ENCODE measurements around the gene FAM163B.

The FAM163B gene

GRCh38 chr9:133601746-133602145 lies 7.4 kb downstream of the FAM163B start:
- in situ Hi-C loops (cut with MboI; ENCODE audit: low sequenced_read_pairs), result no loop called here

GRCh38 chr9:133600739-133601138 lies 8.4 kb downstream of the FAM163B start:
- in situ Hi-C loops (cut with MboI; ENCODE audit: low sequenced_read_pairs), result no loop called here

GRCh38 chr9:133599470-133600173 lies 9.6 kb downstream of the FAM163B start:
- in situ Hi-C loops (cut with MboI; ENCODE audit: low sequenced_read_pairs), result no loop called here

GRCh38 chr9:133598978-133599377 lies 10.2 kb downstream of the FAM163B start:
- in situ Hi-C loops (cut with MboI; ENCODE audit: low sequenced_read_pairs), result no loop called here

GRCh38 chr9:133597316-133597957 lies 11.8 kb downstream of the FAM163B start:
- in situ Hi-C loops (cut with MboI; ENCODE audit: low sequenced_read_pairs), result no loop called here

GRCh38 chr9:133595910-133596309 lies 13.3 kb downstream of the FAM163B start:
- in situ Hi-C loops (cut with MboI; ENCODE audit: low sequenced_read_pairs), result no loop called here

- in situ Hi-C loops (cut with MboI; ENCODE audit: low sequenced_read_pairs), result no loop called here
Observed at GRCh38 chr9:133594310-133594709, 14.9 kb downstream of the FAM163B start.

- in situ Hi-C loops (cut with MboI; ENCODE audit: low sequenced_read_pairs), result no loop called here
Observed at GRCh38 chr9:133593587-133594253, 15.5 kb downstream of the FAM163B start.

- in situ Hi-C loops (cut with MboI; ENCODE audit: low sequenced_read_pairs), result no loop called here
Observed at GRCh38 chr9:133592731-133593409, 16.3 kb downstream of the FAM163B start.

GRCh38 chr9:133591985-133592384 lies 17.2 kb downstream of the FAM163B start:
- in situ Hi-C loops (cut with MboI; ENCODE audit: low sequenced_read_pairs), result no loop called here

GRCh38 chr9:133591116-133591910 lies 17.9 kb downstream of the FAM163B start:
- in situ Hi-C loops (cut with MboI; ENCODE audit: low sequenced_read_pairs), result no loop called here

GRCh38 chr9:133590231-133590855 lies 18.8 kb downstream of the FAM163B start:
- in situ Hi-C loops (cut with MboI; ENCODE audit: low sequenced_read_pairs), result no loop called here

GRCh38 chr9:133589454-133590227 lies 19.5 kb downstream of the FAM163B start:
- in situ Hi-C loops (cut with MboI; ENCODE audit: low sequenced_read_pairs), result no loop called here

GRCh38 chr9:133587466-133587865 lies 21.7 kb downstream of the FAM163B start:
- in situ Hi-C loops (cut with MboI; ENCODE audit: low sequenced_read_pairs), result no loop called here

GRCh38 chr9:133587051-133587450 lies 22.1 kb downstream of the FAM163B start:
- in situ Hi-C loops (cut with MboI; ENCODE audit: low sequenced_read_pairs), result no loop called here

GRCh38 chr9:133585481-133586351 lies 23.5 kb downstream of the FAM163B start:
- in situ Hi-C loops (cut with MboI; ENCODE audit: low sequenced_read_pairs), result no loop called here

- in situ Hi-C loops (cut with MboI; ENCODE audit: low sequenced_read_pairs), result no loop called here
Observed at GRCh38 chr9:133584559-133585476, 24.4 kb downstream of the FAM163B start.

All from HL-60/S4 (cell line).